Cardiac septum (tissue), 1 donor: ENCODE measurements around the gene PLB1. TPM values are rescaled to one million over a fixed set of nuclear protein-coding genes. Genes with fewer than 3 reads are reported as not detected.
A peak's percentile ranks its signal among the peaks of the same experiment; 100 is the strongest.

ENCODE experiments used
- DNase-seq: peaks from one replicate; pipeline ENCODE4 v3.0.0-alpha.2; 2020; ENCODE audit warnings: low spot score
- intact Hi-C: fragments of 100-400 bp; cut with DNase I; formaldehyde crosslinking; loops from one replicate; pipeline ENCODE4 v1.14.0; 2022
- total RNA-seq: library from RNA; stranded (reverse); fragmentation: NEBNext Ultra II Directional; extraction: Animal tissue kit (Norgen Biotek cat#: 25700); gene quantifications from one replicate; pipeline ENCODE4 v1.2.1, GENCODE V29; 2021
- donor health status: DM: no; HTN: no; CAD: no.

The PLB1 gene
- total RNA-seq, 1 donor from 2014 or later = 2.0 TPM

- intact Hi-C loops = no loop called here
Observed at GRCh38 chr2:28630341-28630740, 134.5 kb downstream of the PLB1 start.

DNA sequence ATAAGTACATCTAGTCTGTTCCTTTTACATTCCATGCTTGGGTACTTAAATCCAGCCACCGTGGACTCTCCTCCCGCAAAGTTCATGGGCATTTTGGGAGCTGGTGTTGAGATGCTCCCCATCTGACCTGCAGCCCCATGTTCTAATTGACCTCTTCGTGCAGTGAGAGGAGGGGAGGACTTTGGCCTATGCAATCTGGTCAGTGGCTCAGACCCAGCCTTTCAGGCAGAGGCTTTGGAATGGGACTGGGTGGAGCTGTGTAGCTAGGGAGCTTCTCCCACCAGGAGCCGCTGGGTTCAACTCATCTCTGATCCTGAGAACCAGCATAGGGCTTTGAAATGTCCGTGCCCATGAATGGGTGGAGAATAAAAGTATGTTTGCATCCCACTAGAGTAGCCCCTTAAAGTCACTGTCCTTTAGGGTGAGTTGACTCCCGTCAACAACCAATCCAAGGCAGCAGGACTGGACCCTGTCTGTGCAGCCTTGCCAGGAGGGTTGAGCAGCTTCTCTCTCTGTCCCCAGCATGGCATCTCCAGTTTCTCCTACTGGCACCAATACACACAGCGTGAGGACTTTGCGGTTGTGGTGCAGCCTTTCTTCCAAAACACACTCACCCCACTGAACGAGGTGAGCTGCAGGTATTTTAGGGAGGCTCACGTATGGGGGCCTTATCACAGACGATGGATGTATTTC lies 135.8 kb downstream of the PLB1 start:
- DNase-seq = peak; percentile 65
- intact Hi-C loops = no loop called here

More at GRCh38 chr2:28630341-28630740, 134.5 kb downstream of the PLB1 start:
- peak; percentile 50 for DNase-seq

- intact Hi-C loops = no loop called here
- DNase-seq = peak; percentile 19
Observed at GRCh38 chr2:28632791-28633190, 136.9 kb downstream of the PLB1 start.

DNA sequence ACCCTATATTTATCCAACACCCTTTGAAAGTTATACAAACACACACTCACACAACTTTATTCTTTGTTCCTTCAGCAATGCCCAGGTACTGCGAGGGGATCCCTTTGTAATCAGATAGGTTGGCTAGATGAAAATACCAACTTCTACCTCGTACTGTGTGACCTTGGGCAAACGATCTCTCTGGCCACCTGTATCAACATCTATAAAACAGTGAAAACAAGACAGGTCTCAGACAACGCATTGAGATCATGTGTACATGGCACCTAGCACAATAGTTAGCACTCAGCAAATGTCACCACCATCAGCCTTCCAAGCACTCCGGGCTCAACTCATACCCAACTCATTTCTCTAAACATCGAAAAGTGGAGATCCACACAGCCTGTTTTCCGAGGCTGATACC lies 137.3 kb downstream of the PLB1 start:
- peak; percentile 31 for DNase-seq
- intact Hi-C loops = no loop called here

GRCh38 chr2:28633746-28634145 lies 137.9 kb downstream of the PLB1 start:
- peak; percentile 33 for DNase-seq
- intact Hi-C loops = loop anchor here (2.0 kb wide), 1 partner anchor 39 kb away; no protein-coding TSS in a partner anchor

DNA sequence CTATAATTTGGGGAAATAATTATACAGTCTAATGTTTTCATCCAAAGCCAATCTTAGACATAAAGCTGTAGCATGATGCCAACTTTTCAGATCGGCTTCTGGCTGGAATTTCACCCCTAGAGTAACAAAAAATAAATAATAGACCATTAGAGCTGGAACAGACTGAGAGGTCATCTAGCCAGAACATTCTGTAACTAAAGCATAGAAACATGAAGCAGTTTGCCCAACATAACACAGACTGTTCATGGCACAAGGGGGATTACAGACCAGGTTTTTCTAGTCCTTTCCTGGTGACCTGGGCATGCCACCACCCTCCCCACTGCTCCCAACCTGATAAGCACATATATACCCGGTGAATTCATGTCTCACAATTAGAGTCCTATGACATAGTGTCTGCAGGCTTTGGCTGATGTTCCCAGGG lies 139.3 kb downstream of the PLB1 start:
- intact Hi-C loops = loop anchor here (2.0 kb wide), 1 partner anchor 40 kb away; no protein-coding TSS in a partner anchor
- DNase-seq = peak; percentile 69

GRCh38 chr2:28636491-28636890 lies 140.6 kb downstream of the PLB1 start:
- DNase-seq = no peak
- intact Hi-C loops = loop anchor here (2.0 kb wide), 1 partner anchor 70 kb away; no protein-coding TSS in a partner anchor

DNA sequence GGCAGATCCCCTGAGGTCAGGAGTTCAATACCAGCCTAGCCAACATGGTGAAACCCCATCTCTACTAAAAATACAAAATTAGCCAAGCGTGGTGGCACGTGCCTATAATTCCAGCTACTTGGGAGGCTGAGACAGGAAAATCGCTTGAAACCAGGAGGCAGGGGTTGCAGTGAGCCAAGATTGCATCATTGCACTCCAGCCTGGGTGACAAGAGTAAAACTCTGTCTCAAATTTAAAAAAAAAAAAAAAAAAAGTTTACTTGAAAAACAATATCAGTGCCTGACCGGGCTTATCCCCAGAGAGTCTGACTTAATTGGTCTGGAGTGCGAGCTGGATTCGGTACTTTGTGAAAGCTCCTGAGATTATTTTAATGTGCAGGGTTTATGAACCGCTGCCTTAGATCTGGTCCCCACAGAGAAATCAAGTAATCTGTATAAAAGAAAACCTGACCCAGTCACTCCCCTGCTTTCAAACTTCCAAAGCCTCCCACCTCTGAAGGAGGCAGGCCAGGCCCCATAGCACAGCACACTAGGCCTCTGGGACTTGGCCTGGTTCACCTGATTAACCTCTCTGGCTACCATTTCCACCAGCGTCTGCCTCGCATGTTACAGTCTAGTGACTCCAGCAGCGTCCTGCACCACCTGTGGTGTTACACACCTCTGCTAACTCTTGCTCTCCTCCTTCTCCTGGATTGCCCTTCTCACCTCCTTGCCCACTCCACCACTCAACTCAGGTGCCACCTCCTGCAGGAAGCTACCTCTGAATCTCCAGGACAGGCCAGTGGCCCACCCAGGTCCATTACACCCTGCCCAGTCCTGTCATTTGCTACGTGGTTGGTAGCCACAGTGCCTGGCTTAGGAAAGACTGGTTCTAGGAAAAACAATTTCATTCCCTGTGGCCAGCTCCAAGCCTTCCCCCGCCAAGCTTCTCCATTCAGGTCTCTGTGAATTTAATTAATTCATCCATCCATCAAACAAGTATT lies 141.5 kb downstream of the PLB1 start:
- intact Hi-C loops = loop anchor here (2.0 kb wide), 1 partner anchor 71 kb away; no protein-coding TSS in a partner anchor
- peak; percentile 46 for DNase-seq

DNA sequence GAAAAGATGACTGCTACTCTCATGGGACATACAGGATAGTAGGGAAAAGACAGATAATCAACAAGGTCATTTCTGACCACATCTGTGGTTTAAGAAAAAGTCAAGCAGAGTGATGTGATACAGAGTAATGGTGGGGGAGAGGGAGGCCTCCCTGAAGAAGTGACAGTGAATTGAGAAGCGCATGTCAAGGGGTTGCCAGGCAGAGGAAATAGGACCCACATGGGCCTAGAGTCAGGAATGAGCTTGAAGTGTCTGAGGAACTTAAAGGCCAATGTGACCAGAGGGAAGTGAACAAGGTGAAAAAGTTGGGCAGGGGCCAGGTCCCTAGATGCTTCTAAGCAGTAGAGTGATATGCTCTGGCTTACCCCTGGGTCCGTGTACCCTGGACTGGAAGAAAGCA lies 142.2 kb downstream of the PLB1 start:
- no peak for DNase-seq
- intact Hi-C loops = no loop called here

- DNase-seq = peak; percentile 62
- intact Hi-C loops = no loop called here
Observed at GRCh38 chr2:28639092-28639691, 143.3 kb downstream of the PLB1 start.

DNA sequence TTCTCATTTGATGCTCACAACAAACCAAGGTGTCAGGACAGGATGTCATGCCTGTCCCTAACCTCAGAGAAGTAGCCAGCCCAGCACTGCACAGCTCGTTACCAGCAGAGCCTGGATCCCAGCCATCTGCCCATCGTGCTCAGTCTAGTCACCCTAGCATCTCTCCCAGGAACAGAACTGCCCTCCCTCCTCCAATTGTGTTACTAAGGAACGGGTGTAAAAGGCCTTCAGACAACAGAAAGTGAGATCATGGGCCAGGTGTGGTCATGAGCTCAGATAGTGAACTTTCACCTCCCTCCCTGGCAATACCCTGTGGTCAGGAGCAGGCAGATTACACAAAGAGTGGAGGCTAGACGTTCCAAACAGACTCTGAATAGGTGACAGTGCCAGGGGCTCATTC lies 144.0 kb downstream of the PLB1 start:
- intact Hi-C loops = no loop called here
- peak; percentile 44 for DNase-seq

DNA sequence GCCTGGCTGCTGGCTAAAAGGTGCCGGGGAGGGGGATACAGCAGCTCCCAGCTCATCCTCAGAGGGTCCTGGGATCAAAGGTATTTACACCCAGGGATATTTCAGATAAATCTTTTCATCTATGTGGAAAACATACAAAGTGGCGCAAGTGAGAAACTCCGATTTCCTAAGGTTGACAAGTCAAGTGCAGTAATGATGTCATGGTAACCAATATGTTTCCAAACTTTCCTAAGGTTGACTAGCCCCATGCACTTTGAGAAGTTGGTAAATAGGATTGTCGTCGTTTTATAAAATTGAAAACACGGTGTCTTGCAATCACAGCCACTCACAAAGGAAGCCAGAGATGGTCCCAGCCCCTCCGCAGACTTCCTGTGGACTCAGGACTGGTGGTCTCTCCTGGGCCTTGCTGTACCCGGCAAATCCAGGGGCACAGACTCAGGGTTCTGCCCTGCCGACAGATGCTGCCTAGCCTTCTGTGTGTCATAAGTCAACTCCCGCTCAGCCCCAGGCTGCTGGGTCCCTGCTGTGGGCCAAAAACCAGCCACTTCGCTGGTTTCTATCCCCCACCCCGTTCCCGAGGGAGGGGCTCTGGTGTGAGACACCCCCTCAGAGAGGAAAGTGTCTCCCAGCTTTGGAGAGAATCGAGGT lies 144.5 kb downstream of the PLB1 start:
- intact Hi-C loops = no loop called here

DNA sequence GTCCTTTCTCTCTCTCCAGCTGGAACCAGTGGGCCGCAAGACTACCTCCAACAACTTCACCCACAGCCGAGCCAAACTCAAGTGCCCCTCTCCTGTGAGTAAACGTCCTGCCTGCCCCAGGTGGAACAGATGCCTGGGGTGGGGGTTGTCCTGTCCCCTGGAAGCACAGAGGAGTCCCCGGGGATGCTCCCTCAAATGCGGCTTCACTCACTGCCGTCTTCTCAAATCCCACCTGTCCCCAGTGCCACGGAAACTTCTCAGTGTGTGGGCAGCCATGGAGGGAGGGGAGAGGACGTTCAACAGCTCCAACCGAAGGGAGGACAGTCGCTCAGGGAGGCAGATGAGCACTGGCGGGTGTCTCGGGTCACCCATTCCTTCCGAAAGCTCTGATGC lies 145.0 kb downstream of the PLB1 start:
- peak; percentile 76 for DNase-seq
- intact Hi-C loops = no loop called here

More for the DNA sequence above, 144.5 kb downstream of the PLB1 start:
- no peak for DNase-seq

DNA sequence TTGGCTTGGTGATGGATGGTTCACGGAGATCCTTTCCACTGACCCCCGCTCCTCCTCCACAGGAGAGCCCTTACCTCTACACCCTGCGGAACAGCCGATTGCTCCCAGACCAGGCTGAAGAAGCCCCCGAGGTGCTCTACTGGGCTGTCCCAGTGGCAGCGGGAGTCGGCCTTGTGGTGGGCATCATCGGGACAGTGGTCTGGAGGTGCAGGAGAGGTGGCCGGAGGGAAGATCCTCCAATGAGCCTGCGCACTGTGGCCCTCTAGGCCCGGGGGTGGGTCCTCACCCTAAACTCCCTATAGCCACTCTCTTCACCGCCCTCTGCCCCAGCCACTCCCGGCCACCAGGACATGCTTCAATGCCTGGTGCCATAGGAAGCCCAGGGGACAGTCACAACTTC lies 146.9 kb downstream of the PLB1 start:
- intact Hi-C loops = no loop called here
- no peak for DNase-seq

- DNase-seq = no peak
- intact Hi-C loops = no loop called here
Observed at GRCh38 chr2:28643327-28643726, 147.5 kb downstream of the PLB1 start.

DNA sequence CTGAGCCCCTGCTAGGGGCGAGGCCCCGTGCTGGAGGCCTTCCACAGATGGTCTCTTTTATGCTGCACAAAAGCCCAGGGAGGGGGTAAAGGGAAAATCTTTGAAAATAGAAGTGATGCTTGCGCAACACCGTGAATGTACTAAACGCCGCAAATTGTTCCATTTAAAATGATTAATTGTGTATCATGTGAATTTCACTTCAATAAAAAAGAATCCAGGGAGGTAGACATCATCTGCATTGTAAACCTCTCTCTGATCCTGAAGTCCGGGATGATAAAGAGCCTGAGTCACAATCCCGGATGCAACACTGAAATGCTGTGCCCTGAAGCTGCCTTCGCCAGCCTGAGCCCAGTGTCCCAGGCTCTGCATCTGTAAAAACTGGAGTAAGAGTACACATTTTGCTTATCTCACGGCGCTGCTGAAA lies 148.1 kb downstream of the PLB1 start:
- intact Hi-C loops = no loop called here
- DNase-seq = no peak

- DNase-seq = no peak
Observed at GRCh38 chr2:28644760-28645159, 148.9 kb downstream of the PLB1 start.

GRCh38 chr2:28645553-28645952 lies 149.7 kb downstream of the PLB1 start:
- DNase-seq = no peak
- intact Hi-C loops = no loop called here

More at GRCh38 chr2:28644760-28645159, 148.9 kb downstream of the PLB1 start:
- intact Hi-C loops = no loop called here

- intact Hi-C loops = no loop called here
- DNase-seq = no peak
Observed at GRCh38 chr2:28647682-28648081, 151.8 kb downstream of the PLB1 start.
